Epidermal melanocyte (primary cell): Measurements from ENCODE around the gene RASSF5.

ENCODE experiments used
- DNase-seq: peaks from one replicate; pipeline ENCODE4 v3.0.0; 2011; ENCODE audit warnings: low spot score; ENCODE audit not compliant: insufficient read length

RASSF5 gene

GRCh38 chr1:206544562-206545257, 37.4 kb downstream of the RASSF5 start:
- peak; percentile 71 for DNase-seq

GRCh38 chr1:206545351-206545750, 38.0 kb downstream of the RASSF5 start:
- DNase-seq = no peak

GRCh38 chr1:206547104-206547503, 39.8 kb downstream of the RASSF5 start:
- no peak for DNase-seq

- DNase-seq = no peak
These were observed 43.1 kb downstream of the RASSF5 start for GRCh38 chr1:206550446-206550845.

GRCh38 chr1:206551296-206551985, 44.1 kb downstream of the RASSF5 start:
- DNase-seq = no peak

- DNase-seq = no peak
These were observed 44.6 kb downstream of the RASSF5 start for GRCh38 chr1:206551986-206552326.

GRCh38 chr1:206554211-206554610, 46.9 kb downstream of the RASSF5 start:
- DNase-seq = no peak

GRCh38 chr1:206554701-206555472, 47.6 kb downstream of the RASSF5 start:
- no peak for DNase-seq

- no peak for DNase-seq
These were observed 48.2 kb downstream of the RASSF5 start for GRCh38 chr1:206555473-206555935.

GRCh38 chr1:206556047-206556749, 48.9 kb downstream of the RASSF5 start:
- DNase-seq = no peak

- no peak for DNase-seq
These were observed 49.7 kb downstream of the RASSF5 start for GRCh38 chr1:206556750-206557635.

- DNase-seq = no peak
These were observed 50.5 kb downstream of the RASSF5 start for GRCh38 chr1:206557636-206558473.

- DNase-seq = no peak
These were observed 51.7 kb downstream of the RASSF5 start for GRCh38 chr1:206558794-206559671.

GRCh38 chr1:206559672-206559995, 52.3 kb downstream of the RASSF5 start:
- no peak for DNase-seq

GRCh38 chr1:206560007-206560716, 52.8 kb downstream of the RASSF5 start:
- no peak for DNase-seq

GRCh38 chr1:206563367-206564207, 56.3 kb downstream of the RASSF5 start:
- no peak for DNase-seq

- no peak for DNase-seq
These were observed 58.7 kb downstream of the RASSF5 start for GRCh38 chr1:206565995-206566394.
